Effector memory CD4-positive, alpha-beta T cell (primary cell): ENCODE data around the gene NPEPL1.

Source experiments
- DNase-seq, 3 donors: peaks; one replicate each; pipeline ENCODE4 v3.0.0-alpha.2; 2020
- H3K27ac ChIP-seq: 2 replicates; pipeline ENCODE4 v1.7.0; 2013; ENCODE audit warnings: mild to moderate bottlenecking, low read length, moderate library complexity; ENCODE audit not compliant: insufficient read depth, poor library complexity, severe bottlenecking
- H3K27me3 ChIP-seq: replicated peaks from 2 replicates; pipeline ENCODE4 v1.7.0; 2013; ENCODE audit warnings: mild to moderate bottlenecking, low read length; ENCODE audit not compliant: insufficient read depth, control insufficient read depth, poor library complexity, severe bottlenecking
- H3K36me3 ChIP-seq: 2 replicates; pipeline ENCODE4 v1.7.0; 2013; ENCODE audit warnings: mild to moderate bottlenecking, low read length, moderate library complexity; ENCODE audit not compliant: control insufficient read depth, insufficient read depth
- H3K4me1 ChIP-seq: 2 replicates; pipeline ENCODE4 v1.7.0; 2013; ENCODE audit warnings: low read length, mild to moderate bottlenecking; ENCODE audit not compliant: control insufficient read depth, insufficient read depth, poor library complexity, severe bottlenecking
- H3K4me3 ChIP-seq: 2 replicates; pipeline ENCODE4 v1.7.0; 2013; ENCODE audit warnings: low read length, low read depth, mild to moderate bottlenecking; ENCODE audit not compliant: insufficient read depth, poor library complexity, severe bottlenecking
- H3K9me3 ChIP-seq: 2 replicates; pipeline ENCODE4 v1.7.0; 2013; ENCODE audit warnings: mild to moderate bottlenecking, low read length, moderate library complexity; ENCODE audit not compliant: control insufficient read depth

The NPEPL1 gene

DNA sequence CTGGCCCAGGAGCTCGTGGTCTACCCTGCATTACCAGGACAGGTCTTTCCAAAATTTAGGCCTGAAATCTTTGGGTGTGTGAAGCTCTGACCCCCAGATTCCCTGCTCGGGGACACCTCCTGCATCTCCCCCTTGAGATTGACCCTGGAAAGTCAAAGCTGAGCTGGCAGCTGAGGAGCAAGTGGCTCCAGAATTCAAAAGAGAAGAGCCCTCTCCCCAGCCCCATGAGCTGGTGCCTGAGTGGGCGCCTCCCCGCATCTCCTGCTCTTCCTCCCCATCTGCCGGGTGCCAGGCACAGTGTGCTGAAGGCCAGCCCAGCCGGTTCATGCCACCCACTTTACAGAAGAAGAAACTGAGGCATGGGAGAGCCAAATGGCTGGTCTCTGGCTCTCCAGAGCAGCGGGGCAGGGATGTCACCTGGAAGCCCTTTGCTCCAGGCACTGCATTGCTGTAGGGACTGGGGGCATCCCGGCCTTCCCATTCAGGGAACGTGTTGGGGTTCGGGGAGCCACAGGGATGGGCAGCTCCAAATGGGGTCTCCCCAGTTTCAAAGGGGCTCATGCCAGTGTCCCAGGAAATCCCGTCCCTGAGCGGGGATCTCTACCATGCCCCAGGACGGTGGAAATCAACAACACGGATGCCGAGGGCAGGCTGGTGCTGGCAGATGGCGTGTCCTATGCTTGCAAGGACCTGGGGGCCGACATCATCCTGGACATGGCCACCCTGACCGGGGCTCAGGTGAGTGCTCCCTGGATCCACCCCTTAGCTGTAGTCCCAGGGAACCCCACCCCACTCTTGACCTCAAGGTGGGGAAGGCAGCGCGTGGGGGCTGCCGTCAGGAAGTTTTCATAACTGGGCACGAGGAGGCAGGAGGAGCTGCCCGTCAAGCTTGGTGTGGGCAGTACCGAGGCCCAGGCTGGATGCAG, 20.5 kb downstream of the NPEPL1 start:
- Histone ChIP-seq H3K27ac (no peak overlapping the region), H3K4me1 (no peaks in the 10 kb centered on the region), H3K36me3 (no peaks in the 10 kb centered on the region), H3K4me3 (no peak overlapping the region), H3K27me3 (no peaks in the 10 kb centered on the region), H3K9me3 (no peaks in the 10 kb centered on the region)
- no peak for DNase-seq

DNA sequence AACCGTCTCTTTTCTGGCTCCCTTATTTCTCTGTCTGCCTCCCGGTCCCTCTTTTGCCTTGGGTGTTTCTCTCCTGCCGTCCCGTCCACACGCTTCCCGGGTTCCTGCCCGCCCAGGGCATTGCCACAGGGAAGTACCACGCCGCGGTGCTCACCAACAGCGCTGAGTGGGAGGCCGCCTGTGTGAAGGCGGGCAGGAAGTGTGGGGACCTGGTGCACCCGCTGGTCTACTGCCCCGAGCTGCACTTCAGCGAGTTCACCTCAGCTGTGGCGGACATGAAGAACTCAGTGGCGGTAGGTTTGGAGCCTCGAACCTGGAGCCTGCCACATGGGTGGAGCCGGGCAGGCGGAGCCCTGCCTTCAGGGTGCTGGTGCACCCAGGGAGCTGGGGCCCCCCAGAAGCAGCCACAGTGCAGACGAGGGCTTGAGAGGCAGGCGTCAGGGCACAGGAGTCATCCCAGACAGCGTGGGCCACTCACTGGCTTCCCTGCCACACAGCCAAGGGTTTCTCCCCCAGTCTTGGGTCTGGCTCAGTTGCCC, 21.3 kb downstream of the NPEPL1 start:
- Histone ChIP-seq H3K4me3 (no peak overlapping the region), H3K36me3 (no peaks in the 10 kb centered on the region), H3K27ac (no peak overlapping the region), H3K27me3 (no peaks in the 10 kb centered on the region), H3K4me1 (no peaks in the 10 kb centered on the region), H3K9me3 (no peaks in the 10 kb centered on the region)
- no peak for DNase-seq

DNA sequence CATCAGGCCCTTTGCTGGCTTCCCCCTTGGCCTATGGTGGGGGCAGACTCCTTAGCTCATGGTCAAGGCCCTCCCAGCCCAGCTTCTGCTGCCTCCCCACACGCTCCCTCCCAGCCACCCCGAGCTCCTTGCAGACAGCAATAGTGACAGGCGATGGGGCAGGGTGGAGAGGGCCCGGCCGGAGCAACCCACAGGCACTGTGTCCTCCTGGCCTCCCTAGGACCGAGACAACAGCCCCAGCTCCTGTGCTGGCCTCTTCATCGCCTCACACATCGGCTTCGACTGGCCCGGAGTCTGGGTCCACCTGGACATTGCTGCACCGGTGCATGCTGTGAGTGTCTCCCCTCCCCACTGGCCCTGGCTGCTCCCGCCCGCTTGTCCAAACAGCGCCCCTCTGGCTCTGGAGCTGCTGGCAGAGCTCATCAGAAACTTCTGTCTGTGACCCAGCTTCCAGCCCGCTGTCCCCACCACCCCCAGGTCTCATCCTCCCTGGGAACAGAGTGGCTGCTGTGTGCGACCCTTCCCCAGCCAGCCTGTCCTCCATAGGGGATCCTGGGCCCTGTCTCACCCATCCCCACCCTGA, 21.8 kb downstream of the NPEPL1 start:
- Histone ChIP-seq H3K27me3 (no peaks in the 10 kb centered on the region), H3K9me3 (no peaks in the 10 kb centered on the region), H3K27ac (no peak overlapping the region), H3K4me1 (no peaks in the 10 kb centered on the region), H3K4me3 (no peak overlapping the region), H3K36me3 (no peaks in the 10 kb centered on the region)
- DNase-seq = no peak

DNA sequence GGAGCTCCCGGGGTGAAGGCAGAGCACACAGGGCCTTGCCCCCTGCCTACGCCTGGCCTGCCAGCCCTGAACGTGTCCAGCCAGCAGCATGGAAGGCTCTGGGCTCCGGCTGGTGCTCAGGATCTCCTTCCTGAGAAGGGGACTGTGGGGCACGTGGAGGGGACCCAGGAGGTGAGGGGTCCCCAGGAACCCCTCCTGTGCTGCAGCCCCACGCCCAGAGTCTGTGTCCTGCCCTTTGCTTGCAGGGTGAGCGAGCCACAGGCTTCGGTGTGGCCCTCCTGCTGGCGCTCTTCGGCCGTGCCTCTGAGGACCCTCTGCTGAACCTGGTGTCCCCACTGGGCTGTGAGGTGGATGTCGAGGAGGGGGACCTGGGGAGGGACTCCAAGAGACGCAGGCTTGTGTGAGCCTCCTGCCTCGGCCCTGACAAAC, 22.3 kb downstream of the NPEPL1 start:
- H3K9me3 ChIP-seq = no peaks in the 10 kb centered on the region
- H3K27me3 ChIP-seq = no peaks in the 10 kb centered on the region
- no peak overlapping the region for H3K27ac ChIP-seq
- no peak overlapping the region for H3K4me3 ChIP-seq
- no peaks in the 10 kb centered on the region for H3K36me3 ChIP-seq
- DNase-seq = no peak
- H3K4me1 ChIP-seq = no peaks in the 10 kb centered on the region

DNA sequence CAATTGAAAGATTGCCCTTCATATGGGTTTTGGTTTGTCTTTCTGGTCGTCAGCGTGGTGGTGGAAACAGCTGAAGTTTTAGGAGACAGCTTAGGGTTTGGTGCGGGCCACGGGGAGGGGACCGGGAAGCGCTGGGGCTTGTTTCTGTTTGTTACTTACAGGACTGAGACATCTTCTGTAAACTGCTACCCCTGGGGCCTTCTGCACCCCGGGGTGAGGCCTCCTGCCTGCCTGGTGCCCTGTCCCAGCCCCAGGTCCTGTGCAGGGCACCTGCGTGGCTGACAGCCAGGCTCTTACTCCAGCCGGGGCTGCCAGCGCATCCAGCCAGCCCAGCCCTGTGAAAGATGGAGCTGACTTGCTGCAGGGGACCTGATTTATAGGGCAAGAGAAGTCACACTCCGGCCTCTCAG, 22.8 kb downstream of the NPEPL1 start:
- no peak for DNase-seq
- Histone ChIP-seq H3K9me3 (no peaks in the 10 kb centered on the region), H3K4me1 (no peaks in the 10 kb centered on the region), H3K27me3 (no peaks in the 10 kb centered on the region), H3K4me3 (no peak overlapping the region), H3K27ac (no peak overlapping the region), H3K36me3 (no peaks in the 10 kb centered on the region)

DNA sequence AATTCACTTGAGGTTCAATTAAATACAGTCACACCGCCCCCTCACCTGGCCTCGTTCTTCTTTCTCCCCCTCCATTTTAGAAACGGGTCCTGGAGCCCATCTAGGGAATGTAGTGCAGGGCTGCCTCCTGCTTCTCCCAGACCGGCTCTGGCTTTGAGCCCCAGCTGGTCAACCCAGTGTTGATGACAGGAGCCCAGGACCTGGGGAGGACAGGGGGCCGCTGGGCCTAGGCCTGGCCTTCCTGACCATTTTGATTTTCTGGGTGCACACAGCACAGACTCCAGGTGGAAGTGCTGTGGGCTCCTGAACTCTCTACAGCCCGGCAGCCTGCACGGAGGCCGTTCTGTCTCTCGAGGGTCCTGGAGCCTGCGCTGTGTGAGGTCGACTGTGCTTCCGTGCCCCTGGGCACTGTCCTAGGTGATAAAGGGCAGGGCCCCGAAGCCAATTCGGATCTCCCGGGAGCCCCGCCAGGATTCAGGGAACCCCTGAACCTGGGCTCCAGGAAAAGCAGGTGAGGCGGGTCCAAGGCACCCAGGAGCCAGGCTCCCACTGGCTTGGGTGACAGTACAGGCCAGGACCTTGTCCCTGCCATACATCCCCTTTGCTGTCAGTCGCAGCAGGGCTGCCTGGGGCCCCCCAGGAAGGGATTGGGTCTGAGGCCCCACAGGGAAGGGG, 23.3 kb downstream of the NPEPL1 start:
- H3K4me3 ChIP-seq = no peak overlapping the region
- H3K36me3 ChIP-seq = no peaks in the 10 kb centered on the region
- DNase-seq = no peak
- H3K27me3 ChIP-seq = no peaks in the 10 kb centered on the region
- H3K27ac ChIP-seq = no peak overlapping the region
- no peaks in the 10 kb centered on the region for H3K9me3 ChIP-seq
- H3K4me1 ChIP-seq = no peaks in the 10 kb centered on the region

DNA sequence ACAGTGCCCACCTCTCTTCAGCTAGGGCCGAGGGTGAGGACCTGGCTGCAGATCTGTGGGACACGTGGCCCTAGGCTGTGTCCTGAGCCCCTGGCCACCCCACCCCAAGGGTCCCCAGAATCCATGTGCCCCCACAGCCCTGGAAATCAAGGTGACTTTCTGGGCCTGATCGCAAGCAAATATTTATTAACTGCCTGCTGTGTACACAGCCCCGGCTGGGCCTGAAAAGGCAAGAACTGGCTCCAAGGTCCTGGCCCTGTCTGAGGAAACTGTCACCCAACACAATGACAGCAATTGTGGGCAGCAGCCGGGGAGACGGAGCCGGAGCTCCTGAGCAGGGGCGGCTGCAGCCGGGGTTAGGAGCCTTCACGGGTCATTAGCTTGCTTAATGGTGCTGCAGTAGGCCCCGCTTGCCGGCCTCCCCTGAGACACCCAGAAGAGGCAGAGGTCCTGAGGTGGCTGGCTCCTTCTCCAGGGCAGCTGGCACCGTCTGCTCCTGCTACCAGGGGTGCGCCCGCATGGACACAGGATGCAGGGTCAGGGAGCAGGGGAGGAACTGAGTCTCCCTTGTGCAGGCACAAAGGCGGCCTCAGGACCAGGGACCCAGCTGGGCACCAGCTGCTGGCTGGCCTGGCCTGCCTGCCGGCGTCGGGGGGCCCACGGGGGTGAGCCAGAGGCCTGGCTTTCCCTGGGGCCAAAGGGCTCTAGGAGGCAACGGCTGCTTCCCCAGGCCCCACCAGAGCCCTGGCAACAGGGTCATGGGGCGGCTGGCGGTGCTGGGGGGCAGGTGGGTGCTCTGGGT, 24.1 kb downstream of the NPEPL1 start:
- Histone ChIP-seq H3K27ac (no peak overlapping the region), H3K9me3 (no peaks in the 10 kb centered on the region), H3K36me3 (no peaks in the 10 kb centered on the region), H3K4me3 (no peak overlapping the region), H3K4me1 (no peaks in the 10 kb centered on the region), H3K27me3 (no peaks in the 10 kb centered on the region)
- no peak for DNase-seq

DNA sequence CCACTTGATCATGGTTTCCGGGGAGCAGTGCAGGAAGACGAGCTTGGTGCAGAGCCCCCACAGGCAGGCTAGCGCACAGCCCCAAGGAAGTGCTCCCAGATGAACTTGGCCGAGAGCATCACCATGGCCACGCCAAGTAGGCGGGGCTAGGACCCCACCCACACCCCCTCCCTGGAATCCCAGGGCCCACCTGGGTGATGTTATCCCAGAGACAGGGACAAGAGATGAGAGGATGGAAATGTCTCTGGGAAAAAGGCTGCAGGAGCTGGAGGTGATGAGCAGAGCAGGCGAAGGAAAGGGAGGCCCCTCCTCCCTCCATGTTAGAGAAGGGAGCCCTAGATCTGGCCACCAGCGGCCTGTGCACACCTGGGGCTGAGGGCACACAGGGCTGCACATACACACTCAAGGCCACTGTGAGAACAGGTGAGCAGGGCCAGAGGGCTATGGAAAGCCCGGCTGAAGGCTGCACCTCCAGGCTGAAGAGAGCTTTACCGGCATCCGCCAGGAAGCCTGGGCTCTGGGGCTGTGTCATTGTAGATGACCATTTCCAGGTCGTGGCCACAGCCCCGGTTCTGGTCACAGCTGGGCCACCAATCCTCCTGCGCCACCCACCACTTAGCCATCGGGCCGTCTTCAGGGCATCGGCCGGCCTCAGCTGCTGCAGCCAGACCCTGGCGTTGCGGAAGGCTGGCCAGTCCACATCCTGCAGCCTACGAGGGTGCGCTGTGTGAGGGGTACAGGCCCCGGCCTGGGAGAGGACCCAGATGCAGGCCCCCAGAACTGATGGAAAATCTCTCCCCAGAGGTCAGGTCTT, 24.9 kb downstream of the NPEPL1 start:
- no peaks in the 10 kb centered on the region for H3K4me1 ChIP-seq
- peaks cover 6% of the 10 kb centered on the region for H3K27me3 ChIP-seq
- no peak overlapping the region for H3K27ac ChIP-seq
- H3K36me3 ChIP-seq = no peaks in the 10 kb centered on the region
- no peak overlapping the region for H3K4me3 ChIP-seq
- no peaks in the 10 kb centered on the region for H3K9me3 ChIP-seq
- DNase-seq = no peak

DNA sequence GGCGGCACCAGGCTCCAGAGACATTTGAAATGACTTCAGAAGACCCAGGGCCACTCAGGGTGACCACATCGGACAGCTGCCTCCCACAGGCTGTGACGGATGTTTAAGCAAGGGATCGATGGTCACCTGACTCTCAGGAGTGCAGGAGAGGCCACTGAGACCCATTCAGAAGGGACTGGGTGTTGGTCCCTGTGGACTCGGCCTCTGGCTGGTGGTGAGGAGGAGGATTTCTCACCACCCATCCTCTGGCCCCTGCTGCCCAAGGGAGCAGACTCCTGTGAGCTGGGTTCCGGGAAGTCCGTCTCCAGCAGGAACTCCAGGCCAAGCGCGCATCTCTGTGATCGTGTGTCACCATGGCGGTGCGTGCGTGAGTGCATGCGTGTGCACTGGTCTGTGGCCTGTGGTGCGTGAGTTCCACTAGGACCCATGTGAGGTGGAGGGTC, 25.5 kb downstream of the NPEPL1 start:
- DNase-seq = no peak
- Histone ChIP-seq H3K4me3 (no peak overlapping the region), H3K4me1 (no peaks in the 10 kb centered on the region), H3K27ac (no peak overlapping the region), H3K36me3 (no peaks in the 10 kb centered on the region), H3K27me3 (peaks cover 6% of the 10 kb centered on the region), H3K9me3 (no peaks in the 10 kb centered on the region)
